ENCODE data around the gene MAS1L. TPM values are rescaled to one million over a fixed set of nuclear protein-coding genes. Genes with fewer than 3 reads are reported as not detected.
"Not testable (repeated sequence)": the region's sequence is repeated elsewhere in the genome, so short reads cannot be mapped to it uniquely, and the experiment has no call there.

The MAS1L gene
- total RNA-seq, 2 experiments from 2014 or later: not detected

DNA sequence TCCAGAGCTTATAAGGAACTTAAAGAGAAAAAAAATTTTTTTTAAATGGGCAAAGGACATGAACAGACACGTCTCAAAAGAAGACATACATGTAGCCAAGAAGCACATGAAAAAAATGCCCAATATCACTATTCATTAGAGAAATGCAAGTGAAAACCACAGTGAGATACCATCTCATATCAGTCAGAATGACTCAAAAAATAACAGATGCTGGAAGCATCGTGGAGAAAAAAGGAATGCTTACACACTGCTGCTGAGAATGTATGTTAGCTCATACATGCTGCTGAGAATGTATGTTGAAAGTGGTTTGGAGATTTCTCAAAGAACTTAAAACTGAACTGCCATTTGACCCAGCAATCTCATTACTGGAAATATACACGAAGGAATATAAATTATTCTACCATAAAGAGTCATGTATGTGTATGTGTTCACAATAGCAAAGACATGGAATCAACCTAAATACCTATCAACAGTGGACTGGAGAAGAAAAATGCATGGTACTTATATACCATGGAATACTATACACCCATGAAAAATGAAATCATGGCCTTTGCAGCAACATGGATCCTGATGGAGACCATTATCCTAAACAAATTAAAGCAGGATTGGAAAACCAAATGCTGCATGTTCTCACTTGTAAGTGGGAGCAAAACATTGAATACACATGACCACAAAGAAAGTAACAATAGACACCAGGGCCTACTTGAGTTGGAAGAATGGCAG, 36.1 kb downstream of the MAS1L start:
- Mint-ChIP-seq H3K27ac (no peak overlapping the region), H3K36me3 (ENCODE audit: low read depth) (no peaks in the 10 kb centered on the region), H3K4me3 (no peak overlapping the region), H3K9me3 (peaks cover 2% of the 10 kb centered on the region), H3K27me3 (peaks cover 12% of the 10 kb centered on the region), H3K4me1 (no peaks in the 10 kb centered on the region)
- ChIA-PET CTCF (no interaction called here), POLR2A (no interaction called here)
- DNase-seq: no peak

- Mint-ChIP-seq H3K9me3 (peaks cover 2% of the 10 kb centered on the region), H3K36me3 (ENCODE audit: low read depth) (no peaks in the 10 kb centered on the region), H3K4me3 (no peak overlapping the region), H3K4me1 (no peaks in the 10 kb centered on the region), H3K27ac (no peak overlapping the region), H3K27me3 (peaks cover 17% of the 10 kb centered on the region)
- ChIA-PET POLR2A (no interaction called here), CTCF (no interaction called here)
- no peak for DNase-seq
These were observed 40.1 kb downstream of the MAS1L start for GRCh38 chr6:29447670-29448069.

DNA sequence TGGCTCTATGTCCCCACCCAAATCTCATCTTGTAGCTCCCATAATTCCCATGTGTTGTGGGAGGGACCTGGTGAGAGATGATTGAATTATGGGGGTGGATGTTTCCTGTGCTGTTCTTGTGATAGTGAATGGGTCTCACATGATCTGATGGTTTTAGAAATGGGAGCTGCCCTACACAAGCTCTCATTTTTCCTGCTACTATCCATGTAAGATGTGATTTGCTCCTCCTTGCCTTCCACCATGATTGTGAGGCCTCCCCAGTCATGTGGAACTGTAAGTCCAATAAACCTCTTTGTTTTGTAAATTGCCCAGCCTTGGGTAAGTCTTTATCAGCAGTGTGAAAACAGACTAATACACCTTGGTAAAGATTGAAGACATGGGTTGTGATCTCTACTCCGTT, 43.7 kb downstream of the MAS1L start:
- H3K27me3 Mint-ChIP-seq: peaks cover 17% of the 10 kb centered on the region
- POLR2A ChIA-PET; H3K36me3 Mint-ChIP-seq (ENCODE audit: low read depth); CTCF ChIA-PET; DNase-seq; H3K4me3 Mint-ChIP-seq; H3K9me3 Mint-ChIP-seq; H3K4me1 Mint-ChIP-seq; H3K27ac Mint-ChIP-seq: not testable (repeated sequence)

- ChIA-PET POLR2A (no interaction called here), CTCF (no interaction called here)
- Mint-ChIP-seq H3K27me3 (peaks cover 21% of the 10 kb centered on the region), H3K27ac (no peak overlapping the region), H3K9me3 (no peaks in the 10 kb centered on the region), H3K4me1 (no peaks in the 10 kb centered on the region), H3K4me3 (no peak overlapping the region), H3K36me3 (ENCODE audit: low read depth) (no peaks in the 10 kb centered on the region)
- DNase-seq: no peak
These were observed 45.0 kb downstream of the MAS1L start for GRCh38 chr6:29442719-29443118.

DNA sequence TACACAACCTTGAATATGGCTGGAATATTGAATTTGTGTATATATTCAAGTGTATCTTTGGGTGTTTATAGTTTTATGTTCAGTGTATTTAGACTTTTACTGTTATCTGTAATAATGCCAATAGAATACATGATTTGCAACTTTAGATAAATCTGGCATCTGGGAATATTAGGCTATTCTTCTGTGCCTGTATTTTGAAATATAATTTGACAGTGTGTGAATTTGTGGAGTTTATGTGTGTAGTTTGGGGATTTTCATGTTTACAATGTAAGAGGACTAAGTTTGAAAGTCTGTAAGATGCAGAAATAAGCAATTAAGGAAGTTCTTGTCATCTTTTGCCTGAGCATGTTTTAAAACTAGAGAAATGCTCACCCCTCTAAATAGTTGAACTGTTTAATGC, 48.8 kb downstream of the MAS1L start, which contains the start of gene OR10C1:
OR10C1 (plus strand) TSS at position 301 of the 400 bp plus-strand sequence. CDS start 710 bp downstream, outside the sequence.
- ChIA-PET CTCF (no interaction called here), POLR2A (no interaction called here)
- DNase-seq: no peak
- H3K4me1 Mint-ChIP-seq: no peaks in the 10 kb centered on the region
- H3K9me3 Mint-ChIP-seq: no peaks in the 10 kb centered on the region
- no peak within 1 kb of the TSS for H3K27ac Mint-ChIP-seq
- no peaks in the 10 kb centered on the region for H3K36me3 Mint-ChIP-seq (ENCODE audit: low read depth)
- peaks cover 20% of the 10 kb centered on the region for H3K27me3 Mint-ChIP-seq
- H3K4me3 Mint-ChIP-seq: no peak within 1 kb of the TSS

DNA sequence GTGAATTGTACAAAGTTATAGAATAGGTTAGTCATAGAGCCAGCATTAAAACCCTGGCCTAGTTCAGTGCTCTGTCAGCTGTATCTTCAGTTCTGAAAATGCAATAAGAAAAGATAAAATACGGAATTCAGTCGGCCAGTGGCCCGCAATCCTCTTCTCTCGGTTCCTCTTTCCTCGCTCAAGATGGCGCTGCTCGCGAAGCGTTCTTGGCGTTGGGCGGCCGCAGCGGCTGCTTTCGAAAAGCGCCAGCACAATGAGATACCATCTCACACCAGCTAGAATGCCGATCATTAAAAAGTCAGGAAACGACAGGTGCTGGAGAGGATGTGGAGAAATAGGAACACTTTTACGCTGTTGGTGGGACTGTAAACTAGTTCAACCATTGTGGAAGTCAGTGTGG, 51.0 kb downstream of the MAS1L start:
- DNase-seq; POLR2A ChIA-PET; H3K9me3 Mint-ChIP-seq; H3K4me3 Mint-ChIP-seq; H3K4me1 Mint-ChIP-seq; H3K27ac Mint-ChIP-seq; CTCF ChIA-PET; H3K36me3 Mint-ChIP-seq (ENCODE audit: low read depth): not testable (repeated sequence)
- peaks cover 26% of the 10 kb centered on the region for H3K27me3 Mint-ChIP-seq

Other genes starting within 250 kb of the MAS1L start
- not detected for gene OR14J1, start 186.3 kb downstream of the MAS1L start, total RNA-seq
- gene OR5V1, start 119.1 kb downstream of the MAS1L start, total RNA-seq: not detected
- not detected for gene OR12D3, start 112.7 kb downstream of the MAS1L start, total RNA-seq
- not detected for gene OR12D2, start 92.3 kb downstream of the MAS1L start, total RNA-seq
- not detected for gene OR12D1, start 73.0 kb downstream of the MAS1L start, total RNA-seq
- not detected for gene OR10C1, start 48.6 kb downstream of the MAS1L start, total RNA-seq
- not detected for gene OR11A1, start 30.9 kb downstream of the MAS1L start, total RNA-seq
- not detected for gene OR2H1, start 30.8 kb downstream of the MAS1L start, total RNA-seq
- gene UBD, start 71.8 kb upstream of the MAS1L start, total RNA-seq: under 1 TPM; 0.38 to 0.40 TPM
- gene OR2H2, start 97.2 kb upstream of the MAS1L start, total RNA-seq: not detected
- 10 to 100 TPM; 32.8 to 35.0 TPM for gene GABBR1, start 145.2 kb upstream of the MAS1L start, total RNA-seq
- gene MOG, start 169.1 kb upstream of the MAS1L start, total RNA-seq: not detected
- not detected for gene ZFP57, start 193.2 kb upstream of the MAS1L start, total RNA-seq
- gene HLA-F, start 235.5 kb upstream of the MAS1L start, total RNA-seq: 100 to 1,000 TPM; 318 to 346 TPM